ENCODE data around the gene TTC3. TPM values are rescaled to one million over a fixed set of nuclear protein-coding genes. Genes with fewer than 3 reads are reported as not detected.
"Not testable (repeated sequence)": the region's sequence is repeated elsewhere in the genome, so short reads cannot be mapped to it uniquely, and the experiment has no call there.

TTC3 gene
- total RNA-seq, 1 experiment from 2014 or later = 121 TPM

- Histone ChIP-seq H3K9ac (ENCODE audit: low read length) (no peak overlapping the region), H4K20me1 (ENCODE audit: low read length) (no peaks in the 10 kb centered on the region), H3K36me3 (ENCODE audit: low read depth, low read length) (no peaks in the 10 kb centered on the region), H3K27ac (ENCODE audit: low read length) (0 out of 2 replicates have a peak overlapping the region, but pooled peaks have one; percentile 17), H3F3A (ENCODE audit: low read length, unreplicated experiment) (no peaks in the 10 kb centered on the region), H3K27me3 (ENCODE audit: low read length) (no peaks in the 10 kb centered on the region), H3K4me3 (ENCODE audit: low read length) (no peak overlapping the region), H3K4me2 (ENCODE audit: low read length) (peak overlapping the region; percentile 62), H3K9me3 (ENCODE audit: low read length) (no peaks in the 10 kb centered on the region), H3K9me2 (replicated peaks; ENCODE audit: low read length) (no peaks in the 10 kb centered on the region), H3K79me2 (ENCODE audit: low read length) (no peaks in the 10 kb centered on the region), H3K4me1 (ENCODE audit: insufficient read depth, low read length) (peaks cover 11% of the 10 kb centered on the region), H2AFZ (ENCODE audit: low read length) (no peak overlapping the region)
- intact Hi-C loops (cut with micrococcal nuclease) = loop anchor here (1.0 kb wide), 2 partner anchors 27 to 40 kb away; partner anchors contain the start of genes PIGP and TTC3
- POLR2A ChIA-PET (ENCODE audit: unreplicated experiment) = no interaction called here
- TF ChIP-seq EZH2phosphoT487 (IDR thresholded peaks at IDR 0.05; ENCODE audit: borderline replicate concordance, low read length) = no peak
- peak; percentile 96 for ATAC-seq
- BruUV-seq (replicated peaks) = no TSS peak
- DNase-seq = peak; percentile 92
- CTCF ChIA-PET = no interaction called here
These were observed 40.1 kb upstream of the TTC3 start for GRCh38 chr21:37032877-37033471.

- POLR2A ChIA-PET (ENCODE audit: unreplicated experiment); ATAC-seq; H3K9me3 ChIP-seq (ENCODE audit: low read length); CTCF ChIA-PET; H3K4me3 ChIP-seq (ENCODE audit: low read length); H3K36me3 ChIP-seq (ENCODE audit: low read depth, low read length); DNase-seq; H3K4me2 ChIP-seq (ENCODE audit: low read length); H3F3A ChIP-seq (ENCODE audit: low read length, unreplicated experiment); H3K9ac ChIP-seq (ENCODE audit: low read length); H2AFZ ChIP-seq (ENCODE audit: low read length); H3K27ac ChIP-seq (ENCODE audit: low read length); H4K20me1 ChIP-seq (ENCODE audit: low read length); intact Hi-C loops (cut with micrococcal nuclease); BruUV-seq (replicated peaks); H3K27me3 ChIP-seq (ENCODE audit: low read length); H3K9me2 ChIP-seq (replicated peaks; ENCODE audit: low read length); H3K79me2 ChIP-seq (ENCODE audit: low read length): not testable (repeated sequence)
- peaks cover 11% of the 10 kb centered on the region for H3K4me1 ChIP-seq (ENCODE audit: insufficient read depth, low read length)
These were observed 38.7 kb upstream of the TTC3 start for GRCh38 chr21:37034394-37034793.

DNA sequence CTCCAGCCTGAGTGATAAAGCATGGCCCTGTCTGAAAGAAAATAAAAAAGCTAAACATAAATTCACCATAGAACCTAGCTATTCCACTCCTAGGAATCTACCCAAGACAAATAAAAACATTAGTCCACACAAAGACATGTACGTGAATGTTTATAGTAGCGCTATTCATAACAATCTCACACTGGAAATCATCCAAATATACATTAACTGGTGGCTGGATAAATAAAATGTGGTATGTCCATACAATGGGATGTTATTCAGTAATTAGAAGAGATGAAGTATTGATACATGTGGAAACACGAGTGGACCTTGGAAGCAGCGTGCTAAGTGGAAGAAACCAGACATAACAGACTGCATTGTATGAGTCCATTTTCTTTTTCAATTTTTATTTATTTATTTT lies 36.9 kb upstream of the TTC3 start:
- Histone ChIP-seq H3F3A (ENCODE audit: low read length, unreplicated experiment) (no peaks in the 10 kb centered on the region), H3K9ac (ENCODE audit: low read length) (no peak overlapping the region), H3K27me3 (ENCODE audit: low read length) (no peaks in the 10 kb centered on the region), H3K4me1 (ENCODE audit: insufficient read depth, low read length) (peaks cover 11% of the 10 kb centered on the region), H3K36me3 (ENCODE audit: low read depth, low read length) (no peaks in the 10 kb centered on the region), H3K4me3 (ENCODE audit: low read length) (no peak overlapping the region), H3K4me2 (ENCODE audit: low read length) (no peak overlapping the region), H4K20me1 (ENCODE audit: low read length) (no peaks in the 10 kb centered on the region), H3K79me2 (ENCODE audit: low read length) (no peaks in the 10 kb centered on the region), H3K9me3 (ENCODE audit: low read length) (no peaks in the 10 kb centered on the region), H2AFZ (ENCODE audit: low read length) (no peak overlapping the region), H3K9me2 (replicated peaks; ENCODE audit: low read length) (no peaks in the 10 kb centered on the region), H3K27ac (ENCODE audit: low read length) (no peak overlapping the region)
- TF ChIP-seq, protein P1, sequence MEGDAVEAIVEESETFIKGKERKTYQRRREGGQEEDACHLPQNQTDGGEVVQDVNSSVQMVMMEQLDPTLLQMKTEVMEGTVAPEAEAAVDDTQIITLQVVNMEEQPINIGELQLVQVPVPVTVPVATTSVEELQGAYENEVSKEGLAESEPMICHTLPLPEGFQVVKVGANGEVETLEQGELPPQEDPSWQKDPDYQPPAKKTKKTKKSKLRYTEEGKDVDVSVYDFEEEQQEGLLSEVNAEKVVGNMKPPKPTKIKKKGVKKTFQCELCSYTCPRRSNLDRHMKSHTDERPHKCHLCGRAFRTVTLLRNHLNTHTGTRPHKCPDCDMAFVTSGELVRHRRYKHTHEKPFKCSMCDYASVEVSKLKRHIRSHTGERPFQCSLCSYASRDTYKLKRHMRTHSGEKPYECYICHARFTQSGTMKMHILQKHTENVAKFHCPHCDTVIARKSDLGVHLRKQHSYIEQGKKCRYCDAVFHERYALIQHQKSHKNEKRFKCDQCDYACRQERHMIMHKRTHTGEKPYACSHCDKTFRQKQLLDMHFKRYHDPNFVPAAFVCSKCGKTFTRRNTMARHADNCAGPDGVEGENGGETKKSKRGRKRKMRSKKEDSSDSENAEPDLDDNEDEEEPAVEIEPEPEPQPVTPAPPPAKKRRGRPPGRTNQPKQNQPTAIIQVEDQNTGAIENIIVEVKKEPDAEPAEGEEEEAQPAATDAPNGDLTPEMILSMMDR (conservative IDR thresholded peaks at IDR 0.05; ENCODE audit: low read depth, low read length) = no peak
- TF ChIP-seq EZH2phosphoT487 (IDR thresholded peaks at IDR 0.05; ENCODE audit: borderline replicate concordance, low read length) (no peak), EZH2 (IDR thresholded peaks at IDR 0.05; ENCODE audit: low read length, unreplicated experiment) (no peak)
- POLR2A ChIA-PET (ENCODE audit: unreplicated experiment) = no interaction called here
- intact Hi-C loops (cut with micrococcal nuclease) = no loop called here
- DNase-seq (peak; percentile 37), ATAC-seq (no peak; the same call in 1 of the 2 replicates)
- CTCF ChIA-PET = no interaction called here
- no TSS peak for BruUV-seq (replicated peaks)
